ENCODE measurements around the gene ELMOD3. TPM values are rescaled to one million over a fixed set of nuclear protein-coding genes. Genes with fewer than 3 reads are reported as not detected.
A peak's percentile ranks its signal among the peaks of the same experiment; 100 is the strongest.

ELMOD3 gene
- total and polyA plus RNA-seq, 2 of the 8 experiments (the other 6 are each of a cell fraction or from before 2014, with no cell fraction given) = 8.5 to 10.2 TPM

DNA sequence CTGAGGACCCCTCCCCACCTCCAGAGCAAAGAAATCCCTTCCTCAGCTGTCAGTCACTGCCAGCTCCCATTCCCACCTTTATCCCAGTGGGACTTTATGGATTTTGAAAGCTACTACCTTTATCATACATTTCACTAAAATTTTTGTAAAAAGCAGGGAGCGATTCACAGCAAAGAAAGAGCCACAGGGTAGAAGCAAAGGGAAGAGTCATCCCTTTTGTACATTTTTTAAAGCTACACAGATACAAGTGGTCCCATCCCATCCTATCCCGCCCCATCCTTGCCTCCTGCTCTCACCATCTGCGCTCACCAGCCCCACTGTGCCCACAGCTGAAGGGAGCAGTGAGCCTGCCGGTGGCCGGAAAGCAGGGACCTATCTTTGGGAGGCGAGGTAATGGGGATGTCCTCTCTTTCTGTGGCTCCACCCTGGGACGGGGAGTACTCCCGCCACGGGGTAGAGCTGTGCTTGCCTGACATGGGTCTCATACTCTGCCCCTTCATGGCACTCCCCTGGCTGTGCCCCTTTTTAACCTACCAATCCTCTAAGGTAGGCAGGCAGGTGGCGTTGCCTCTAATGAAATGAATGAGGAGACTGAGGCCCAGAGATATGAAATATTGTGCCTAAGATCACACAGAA is 77.1 kb downstream of the ELMOD3 start:
- Histone ChIP-seq H3K14ac (ENCODE audit: insufficient read length) (no peak overlapping the region), H2BK20ac (ENCODE audit: low read length) (peak overlapping the region; percentile 90; the same call in 1 of the 2 replicates), H4K5ac (ENCODE audit: insufficient read length, low read depth, low read length) (peak overlapping the region; percentile 32), H2BK5ac (ENCODE audit: low read depth, low read length) (peak overlapping the region; percentile 83; the same call in 1 of the 2 replicates), H3K79me1 (ENCODE audit: low read depth, low read length) (no peaks in the 10 kb centered on the region), H4K91ac (replicated peaks; ENCODE audit: insufficient read length, low read length) (peak overlapping the region; percentile 77), H2BK15ac (ENCODE audit: low read length) (peak overlapping the region; percentile 81; the same call in 1 of the 2 replicates), H3K56ac (replicated peaks; ENCODE audit: insufficient read length, low read depth, low read length) (peak overlapping the region; percentile 27), H2AFZ (ENCODE audit: low read length) (no peak overlapping the region; the same call in 1 of the 2 replicates), H3K9ac (replicated peaks in 1 of 4; ENCODE audit: extremely low read depth in 1 of 4, low read depth in 3 of 4, low read length in 3 of 4) (no peak overlapping the region), H2BK12ac (ENCODE audit: low read depth, low read length) (peak overlapping the region; percentile 62; the same call in 1 of the 2 replicates), H4K20me1 (replicated peaks in 1 of 2; ENCODE audit: control insufficient read depth in 1 of 2, insufficient read depth in 2 of 2, low read length in 2 of 2) (no peaks in the 10 kb centered on the region), H2AK5ac (ENCODE audit: low read depth, low read length) (peak overlapping the region; percentile 88; the same call in 1 of the 2 replicates), H3K23me2 (ENCODE audit: low read depth, low read length) (0 out of 2 replicates have a peak, but pooled peaks cover 3% of the 10 kb centered on the region), H3K27ac (ENCODE audit: low read depth, low read length) (peak overlapping the region; percentile 83; the same call in 1 of the 2 replicates), H3K4me3 (ENCODE audit: extremely low read depth in 1 of 4, insufficient read depth in 2 of 4, low read depth in 3 of 4, low read length in 4 of 4) (peak overlapping the region; percentile 20 to 55 (median 24); a peak in 4 of 8 replicates), H3K23ac (ENCODE audit: insufficient read length) (no peak overlapping the region), H3K4me1 (replicated peaks in 1 of 4; ENCODE audit: control insufficient read depth in 3 of 4, insufficient read depth in 4 of 4, low read length in 3 of 4) (peaks cover 0 to 57% (median 40%) of the 10 kb centered on the region in 4 experiments; a peak in 6 of 7 replicates), H3K4ac (replicated peaks; ENCODE audit: insufficient read length, low read depth, low read length) (no peak overlapping the region), H4K8ac (ENCODE audit: extremely low read depth, insufficient read depth, low read length) (no peak overlapping the region; the same call in 1 of the 2 replicates), H3K79me2 (ENCODE audit: control insufficient read depth in 1 of 2, insufficient read depth in 2 of 2, low read length in 2 of 2) (no peaks in the 10 kb centered on the region), H3K27me3 (replicated peaks in 1 of 4; ENCODE audit: control insufficient read depth in 3 of 4, extremely low read depth in 1 of 4, insufficient read depth in 3 of 4, low read length in 3 of 4) (peaks cover 0 to 7% (median 5%) of the 10 kb centered on the region in 4 experiments; a peak in 4 of 7 replicates), H3K4me2 (ENCODE audit: insufficient read depth in 1 of 2, low read depth in 2 of 2, low read length in 2 of 2) (peak overlapping the region; percentile 76), H3K36me3 (ENCODE audit: control insufficient read depth in 2 of 4, insufficient read depth in 4 of 4, low read length in 3 of 4) (no peaks in the 10 kb centered on the region), H2BK120ac (replicated peaks; ENCODE audit: low read depth, low read length) (no peak overlapping the region), H3K9me3 (ENCODE audit: insufficient read depth in 2 of 2, low read depth in 1 of 2, low read length in 1 of 2) (no peaks in the 10 kb centered on the region), H3K18ac (ENCODE audit: extremely low read depth, low read length) (peak overlapping the region; percentile 71; the same call in 1 of the 2 replicates)
- DNase-seq (ENCODE audit: low read depth in 1 of 2, low spot score in 2 of 2) (no peak), FAIRE-seq (no peak)
- 42% methylated on average over 10 of the region's 10 CpGs; no CpG with 5 or more reads in 1 of the 2 experiments for WGBS, 2 experiments (ENCODE audit: extremely low coverage in 1 of 2, insufficient coverage in 1 of 2, insufficient read length in 1 of 2, insufficient replicate concordance in 2 of 2, low coverage in 1 of 2, low lambda C conversion rate in 2 of 2, missing lambda C conversion rate in 1 of 2)
- ChIA-PET CTCF (ENCODE audit: partially characterized antibody) (interaction anchor here (0.7 to 15.1 kb wide), 8 partner anchors 8 to 121 kb away, joined by 3 to 259 read pairs (median 4); partner anchors contain the start of gene MAT2A), POLR2A (ENCODE audit: partially characterized antibody) (interaction anchor here (1.3 to 55.3 kb wide), 8 partner anchors 10 to 187 kb away, joined by 3 to 1889 read pairs (median 6); partner anchors contain the start of genes GGCX, MAT2A and SH2D6)
- TF ChIP-seq TAF7 (optimal IDR thresholded peaks at IDR 0.05; ENCODE audit: borderline replicate concordance, low read depth, low read length) (no peak), HDAC2 (IDR thresholded peaks at IDR 0.05; ENCODE audit: borderline replicate concordance in 1 of 2, low read depth in 2 of 2, low read length in 2 of 2) (no peak), KDM1A (IDR thresholded peaks at IDR 0.05; ENCODE audit: borderline replicate concordance, low read length) (no peak), CHD2 (IDR thresholded peaks at IDR 0.05; ENCODE audit: low read length) (no peak), CTBP2 (IDR thresholded peaks at IDR 0.05; ENCODE audit: borderline replicate concordance, insufficient read depth, insufficient read length, low read length) (no peak), TAF1 (IDR thresholded peaks at IDR 0.05; ENCODE audit: low read depth, low read length) (no peak), SIN3A (conservative IDR thresholded peaks at IDR 0.05 in 1 of 2, IDR thresholded peaks at IDR 0.05 in 1 of 2; ENCODE audit: low read depth in 1 of 2, low read length in 2 of 2) (0 out of 4 replicates have a peak, but pooled peaks of 1 of the 2 experiments have one; percentile 5), TBP (IDR thresholded peaks at IDR 0.05; ENCODE audit: low read depth, low read length) (no peak), NANOG (IDR thresholded peaks at IDR 0.05; ENCODE audit: insufficient read depth, low read depth, low read length, poor library complexity, severe bottlenecking) (no peak), BCL11A (IDR thresholded peaks at IDR 0.05; ENCODE audit: low read depth in 2 of 2, low read length in 2 of 2) (no peak), YY1 (IDR thresholded peaks at IDR 0.05; ENCODE audit: low read depth, low read length) (no peak)

Measured in H1 (cell line).